Hepatic stellate cell (primary cell): Measurements from ENCODE around the gene XKR8.
A peak's percentile ranks its signal among the peaks of the same experiment; 100 is the strongest.

Experiments used
- DNase-seq: peaks from one replicate; pipeline ENCODE4 v3.0.0; 2011; ENCODE audit warnings: low spot score

Gene XKR8, protein sequence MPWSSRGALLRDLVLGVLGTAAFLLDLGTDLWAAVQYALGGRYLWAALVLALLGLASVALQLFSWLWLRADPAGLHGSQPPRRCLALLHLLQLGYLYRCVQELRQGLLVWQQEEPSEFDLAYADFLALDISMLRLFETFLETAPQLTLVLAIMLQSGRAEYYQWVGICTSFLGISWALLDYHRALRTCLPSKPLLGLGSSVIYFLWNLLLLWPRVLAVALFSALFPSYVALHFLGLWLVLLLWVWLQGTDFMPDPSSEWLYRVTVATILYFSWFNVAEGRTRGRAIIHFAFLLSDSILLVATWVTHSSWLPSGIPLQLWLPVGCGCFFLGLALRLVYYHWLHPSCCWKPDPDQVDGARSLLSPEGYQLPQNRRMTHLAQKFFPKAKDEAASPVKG

GRCh38 chr1:27959792-27960603 is at the start of gene XKR8:
TSS of gene XKR8 (plus strand) at chr1:27959973. CDS start at chr1:27960070, 97 bp downstream.
- peak; percentile 93 for DNase-seq

DNA sequence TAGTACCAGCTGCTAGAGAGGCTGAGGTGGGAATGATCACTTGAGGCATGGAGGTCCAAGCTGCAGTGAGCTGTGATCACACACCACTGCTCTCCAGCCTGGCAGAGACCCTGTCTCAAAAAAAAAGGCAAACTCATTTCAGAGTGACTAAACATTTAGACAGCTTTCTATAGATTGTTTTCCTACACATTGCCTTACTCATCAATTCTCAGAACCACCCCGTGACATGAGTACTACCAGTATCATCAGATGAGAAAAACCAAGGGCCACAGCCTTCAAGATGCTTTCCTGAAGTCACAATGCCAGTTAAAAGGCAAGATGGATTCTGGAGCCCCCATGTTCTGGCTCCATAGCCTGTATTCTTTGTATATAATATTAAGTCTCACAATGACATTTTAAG is 47.3 kb upstream of the XKR8 start:
- DNase-seq = no peak

DNA sequence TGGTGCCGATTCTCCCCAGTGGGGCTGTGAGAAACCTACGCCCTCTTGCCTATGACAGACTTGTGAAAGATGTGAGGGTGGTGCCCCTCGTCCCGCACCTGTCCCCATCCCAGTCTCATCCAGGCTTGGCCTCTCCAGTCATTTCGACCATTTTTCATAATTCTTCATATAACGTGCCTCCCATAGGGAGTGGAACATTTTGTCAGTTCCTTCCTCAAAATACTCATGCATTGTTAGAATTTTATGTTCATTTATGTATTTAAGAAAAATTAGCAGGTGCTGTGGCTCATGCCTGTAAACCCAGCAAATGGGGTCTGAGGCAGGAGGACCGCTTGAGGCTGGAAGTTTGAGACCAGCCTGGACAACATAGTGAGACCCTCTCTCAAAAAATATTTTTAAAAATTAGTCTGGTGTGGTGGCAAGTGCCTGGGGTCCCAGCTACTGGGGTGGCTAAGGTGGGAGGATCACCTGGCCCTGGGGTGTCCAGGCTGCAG is 44.6 kb upstream of the XKR8 start:
- no peak for DNase-seq

DNA sequence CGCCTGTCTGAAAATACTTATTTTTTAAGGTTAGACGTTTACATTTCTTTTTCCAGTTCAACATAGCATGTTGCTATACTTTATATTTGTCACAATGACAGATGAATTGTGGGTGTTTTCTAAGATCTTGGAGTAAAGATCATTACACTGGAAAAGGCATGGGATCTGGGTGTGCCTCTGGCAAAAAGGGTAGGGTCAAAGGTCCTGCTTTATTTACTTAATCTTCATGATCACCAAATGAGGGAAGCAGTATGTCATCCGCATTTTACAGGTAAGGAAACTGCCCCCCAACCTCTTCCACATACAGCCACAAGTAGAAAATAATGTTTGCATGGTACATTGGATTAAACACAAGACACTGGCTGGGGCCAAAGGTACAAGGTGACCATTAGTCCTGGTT is 37.5 kb upstream of the XKR8 start:
- DNase-seq = no peak

DNA sequence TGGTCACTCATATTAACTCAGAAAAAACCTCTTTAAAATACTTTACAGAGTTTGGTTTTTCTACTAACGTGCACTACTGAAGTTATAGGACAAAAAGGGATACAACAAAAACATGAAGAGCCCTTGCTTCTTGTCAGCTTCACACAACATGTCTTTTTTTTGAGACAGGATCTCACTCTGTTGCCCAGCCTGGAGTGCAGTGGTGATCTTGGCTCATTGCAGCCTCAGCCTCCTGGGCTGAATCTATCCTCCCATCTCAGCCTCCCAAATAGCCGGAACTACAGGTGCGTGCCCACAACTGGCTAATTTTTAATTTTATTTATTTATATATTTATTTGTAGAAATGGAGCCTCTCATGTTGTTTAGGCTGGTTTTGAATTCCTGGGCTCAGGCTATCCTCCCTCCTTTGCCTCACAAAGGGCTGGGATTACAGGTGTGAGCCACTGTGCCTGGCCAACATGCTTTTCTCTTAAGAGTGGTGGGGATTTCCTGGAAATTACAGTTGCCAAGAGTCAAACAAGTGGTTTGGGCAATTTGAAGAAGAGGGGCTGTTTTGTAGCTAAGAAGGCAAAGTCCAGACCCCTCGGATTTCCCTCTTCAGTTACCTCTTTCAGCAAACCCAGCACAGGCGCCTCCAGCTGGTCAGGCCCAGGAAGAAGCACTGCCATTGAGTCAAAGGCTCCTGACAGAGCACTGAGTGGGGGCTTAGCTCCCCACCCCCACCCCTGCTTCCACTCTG is 31.4 kb upstream of the XKR8 start:
- no peak for DNase-seq

- no peak for DNase-seq
Observed at GRCh38 chr1:27931184-27931583, 28.6 kb upstream of the XKR8 start.

GRCh38 chr1:27931759-27932158 is 28.0 kb upstream of the XKR8 start:
- no peak for DNase-seq

- no peak for DNase-seq
Observed at GRCh38 chr1:27934818-27935549, 24.8 kb upstream of the XKR8 start, which contains the start of gene SMPDL3B. TSS of gene SMPDL3B (plus strand) at chr1:27935000. CDS start at chr1:27935184, 184 bp downstream.

DNA sequence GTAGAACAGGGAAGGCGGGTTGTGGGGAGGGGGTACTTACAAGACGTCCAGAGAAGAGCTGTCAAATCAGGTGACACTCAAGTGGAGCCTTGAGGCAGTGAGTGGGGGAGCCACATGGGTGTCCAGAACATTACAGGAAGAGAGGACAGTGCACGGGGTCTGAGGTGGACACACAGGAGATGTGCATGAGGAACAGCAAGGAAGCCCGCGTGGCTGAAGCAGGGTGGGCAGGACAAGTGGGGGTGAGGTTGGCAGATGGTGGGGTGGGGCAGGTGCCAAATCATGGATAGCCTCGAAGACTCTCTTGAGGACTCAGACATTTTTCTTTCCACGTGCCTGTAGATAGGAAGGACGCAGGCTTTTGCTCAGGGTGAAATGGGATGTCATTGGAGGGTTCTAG is 24.1 kb upstream of the XKR8 start:
- DNase-seq = no peak

DNA sequence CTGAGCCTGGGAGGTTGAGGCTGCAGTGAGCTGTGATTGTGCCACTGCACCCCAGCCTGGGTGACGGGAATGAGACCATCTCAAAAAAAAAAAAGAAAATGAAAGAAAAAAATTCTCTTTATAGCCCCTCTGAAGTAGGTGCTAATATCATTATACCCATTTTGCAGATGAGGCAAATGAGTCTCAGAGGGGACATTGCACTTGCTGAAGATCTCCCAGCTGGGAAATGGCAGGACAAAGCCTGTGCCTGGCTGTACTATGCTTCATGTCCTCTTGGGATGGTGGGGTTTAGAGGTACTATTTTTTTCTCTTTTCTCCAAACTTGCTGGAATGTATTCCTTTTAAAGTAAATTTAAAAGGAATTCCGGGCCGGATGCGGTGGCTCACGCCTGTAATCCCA is 23.4 kb upstream of the XKR8 start:
- DNase-seq = no peak

DNA sequence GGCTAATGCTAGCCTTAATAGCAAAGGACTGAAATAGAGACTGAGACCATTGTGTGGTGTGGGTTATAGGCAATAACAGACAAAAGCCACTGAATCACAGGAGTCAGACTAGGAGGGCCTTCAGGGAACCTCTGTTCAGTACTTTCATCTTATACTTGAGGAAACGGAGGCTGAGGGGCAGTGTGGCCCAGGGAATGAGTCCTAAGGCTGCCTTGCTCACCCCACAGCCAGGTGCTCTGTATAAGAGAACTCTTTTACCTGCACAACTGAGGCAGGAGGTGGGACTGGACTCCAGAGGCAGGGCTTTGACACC is 22.3 kb upstream of the XKR8 start:
- DNase-seq = no peak

GRCh38 chr1:27938488-27938887 is 21.3 kb upstream of the XKR8 start:
- DNase-seq = no peak

DNA sequence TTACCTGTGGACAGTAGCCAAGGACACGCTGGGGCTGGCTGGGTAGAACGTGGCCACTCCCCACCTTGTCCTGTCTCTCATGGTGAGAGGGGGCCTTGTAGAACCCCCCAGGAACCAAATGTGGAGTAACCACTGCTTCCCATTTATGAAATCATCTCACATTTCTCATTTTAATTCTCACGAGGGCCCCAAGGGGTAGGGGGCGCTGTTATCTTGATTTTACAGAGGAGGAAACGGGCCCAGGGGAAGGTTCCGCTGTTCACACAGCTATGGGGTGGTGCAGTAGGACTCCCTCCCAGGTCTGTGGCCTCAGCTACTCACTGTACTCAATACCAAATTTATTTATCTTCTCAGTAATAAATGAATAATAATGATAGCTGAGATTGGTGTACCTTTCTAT is 19.5 kb upstream of the XKR8 start:
- DNase-seq = peak; percentile 38

- no peak for DNase-seq
Observed at GRCh38 chr1:27940870-27941560, 18.8 kb upstream of the XKR8 start.

DNA sequence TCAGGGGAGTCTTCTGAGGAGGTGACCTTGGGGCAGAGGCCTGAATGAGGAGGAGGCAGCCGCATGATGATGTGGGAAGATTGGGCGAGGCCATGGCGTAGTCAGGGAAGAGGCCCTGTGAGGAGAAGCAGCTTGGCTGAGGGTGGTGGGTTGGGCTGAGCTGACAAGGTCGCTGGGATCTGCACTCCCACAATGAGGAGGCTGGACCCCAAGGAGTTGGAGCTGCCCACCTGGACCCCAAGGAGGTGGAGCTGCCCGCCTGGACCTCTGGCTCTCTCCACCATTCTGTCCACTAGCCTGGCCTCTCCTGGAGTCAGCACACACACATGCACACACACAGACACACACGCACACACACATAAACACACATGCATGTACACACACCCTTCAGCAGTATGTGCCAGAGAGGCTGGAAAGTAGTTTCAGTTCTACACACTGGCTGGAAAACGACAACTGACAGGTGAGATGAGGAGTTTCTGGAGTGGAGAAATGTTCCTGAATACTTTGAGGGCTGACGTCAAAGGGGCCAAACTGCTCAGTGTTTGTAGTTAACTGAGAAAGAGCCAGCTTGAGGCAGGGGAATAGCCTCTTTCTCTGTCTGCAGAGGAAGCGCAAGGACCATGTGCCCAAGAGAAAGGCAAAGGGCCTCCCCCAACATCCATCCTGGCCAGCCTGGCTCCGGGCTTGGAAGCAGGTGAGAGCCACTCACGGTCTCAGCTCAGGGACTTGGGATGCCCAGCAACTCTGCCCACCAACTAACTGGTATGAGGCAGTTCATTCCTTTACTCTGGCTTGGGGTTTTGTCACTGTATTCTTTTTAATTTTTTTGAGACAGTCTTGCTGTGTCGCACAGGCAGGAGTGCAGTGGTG is 17.9 kb upstream of the XKR8 start:
- no peak for DNase-seq

- no peak for DNase-seq
Observed at GRCh38 chr1:27945020-27945419, 14.8 kb upstream of the XKR8 start.

- DNase-seq = no peak
Observed at GRCh38 chr1:27949027-27949426, 10.7 kb upstream of the XKR8 start.

DNA sequence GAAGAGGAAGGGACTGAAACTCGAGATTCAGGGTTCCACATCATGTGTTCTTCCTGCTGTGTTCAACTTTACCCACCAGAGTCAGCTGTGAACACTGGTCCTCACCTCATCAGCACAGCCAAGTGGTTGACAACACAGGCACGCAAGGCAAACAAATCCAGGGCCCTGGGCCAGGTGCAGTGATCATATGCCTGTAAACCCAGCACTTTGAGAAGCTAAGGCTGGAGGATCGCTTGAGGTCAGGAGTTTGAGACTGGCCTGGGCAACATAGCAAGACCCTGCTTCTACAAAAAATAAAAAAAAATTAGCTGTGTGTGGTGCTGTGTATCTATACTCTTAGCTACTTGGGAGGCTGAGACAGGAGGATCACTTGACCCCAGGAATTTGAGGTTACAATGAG is 8.4 kb upstream of the XKR8 start:
- DNase-seq = no peak

DNA sequence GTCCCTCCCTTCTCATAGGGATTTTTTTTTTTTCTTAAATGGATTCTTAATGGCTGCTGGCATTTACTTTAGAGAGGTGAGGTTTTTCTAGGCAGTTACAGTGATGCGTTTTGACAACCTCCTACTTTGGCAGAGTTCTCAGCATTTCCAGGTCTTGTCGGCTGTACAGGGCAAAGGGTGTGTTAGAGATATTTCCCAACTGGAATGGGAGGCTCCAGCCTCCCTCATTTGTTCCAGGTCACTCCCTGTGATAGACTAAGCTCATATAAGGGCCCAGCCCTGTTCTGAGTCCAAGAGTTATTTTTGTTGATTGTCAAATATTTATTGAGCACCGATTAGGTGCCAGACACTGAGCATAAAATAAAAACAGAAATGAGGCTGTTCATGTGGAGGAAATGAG is 7.6 kb upstream of the XKR8 start:
- no peak for DNase-seq

DNA sequence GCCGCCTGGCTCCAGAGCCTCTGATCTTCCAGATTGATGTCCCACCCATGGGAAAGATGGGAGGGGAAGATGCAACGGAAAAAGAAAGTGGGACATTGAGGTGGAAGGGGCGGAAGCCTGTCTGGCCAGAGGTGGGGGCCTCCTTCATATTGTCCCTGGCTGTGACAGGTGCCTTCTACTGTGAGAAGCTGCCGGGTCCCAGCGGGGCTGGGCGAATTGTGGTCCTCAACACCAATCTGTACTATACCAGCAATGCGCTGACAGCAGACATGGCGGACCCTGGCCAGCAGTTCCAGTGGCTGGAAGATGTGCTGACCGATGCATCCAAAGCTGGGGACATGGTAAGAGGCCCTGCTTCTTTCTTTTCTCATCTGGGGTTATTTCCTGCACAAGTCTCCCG is 5.6 kb upstream of the XKR8 start:
- DNase-seq = no peak
